ENCODE results near the gene EMID1. TPM values are rescaled to one million over a fixed set of nuclear protein-coding genes. Genes with fewer than 3 reads are reported as not detected.
"Not testable (repeated sequence)": the region's sequence is repeated elsewhere in the genome, so short reads cannot be mapped to it uniquely, and the experiment has no call there.

The EMID1 gene
- total and polyA plus RNA-seq, 2 experiments from 2014 or later = 11.5 to 15.0 TPM

DNA sequence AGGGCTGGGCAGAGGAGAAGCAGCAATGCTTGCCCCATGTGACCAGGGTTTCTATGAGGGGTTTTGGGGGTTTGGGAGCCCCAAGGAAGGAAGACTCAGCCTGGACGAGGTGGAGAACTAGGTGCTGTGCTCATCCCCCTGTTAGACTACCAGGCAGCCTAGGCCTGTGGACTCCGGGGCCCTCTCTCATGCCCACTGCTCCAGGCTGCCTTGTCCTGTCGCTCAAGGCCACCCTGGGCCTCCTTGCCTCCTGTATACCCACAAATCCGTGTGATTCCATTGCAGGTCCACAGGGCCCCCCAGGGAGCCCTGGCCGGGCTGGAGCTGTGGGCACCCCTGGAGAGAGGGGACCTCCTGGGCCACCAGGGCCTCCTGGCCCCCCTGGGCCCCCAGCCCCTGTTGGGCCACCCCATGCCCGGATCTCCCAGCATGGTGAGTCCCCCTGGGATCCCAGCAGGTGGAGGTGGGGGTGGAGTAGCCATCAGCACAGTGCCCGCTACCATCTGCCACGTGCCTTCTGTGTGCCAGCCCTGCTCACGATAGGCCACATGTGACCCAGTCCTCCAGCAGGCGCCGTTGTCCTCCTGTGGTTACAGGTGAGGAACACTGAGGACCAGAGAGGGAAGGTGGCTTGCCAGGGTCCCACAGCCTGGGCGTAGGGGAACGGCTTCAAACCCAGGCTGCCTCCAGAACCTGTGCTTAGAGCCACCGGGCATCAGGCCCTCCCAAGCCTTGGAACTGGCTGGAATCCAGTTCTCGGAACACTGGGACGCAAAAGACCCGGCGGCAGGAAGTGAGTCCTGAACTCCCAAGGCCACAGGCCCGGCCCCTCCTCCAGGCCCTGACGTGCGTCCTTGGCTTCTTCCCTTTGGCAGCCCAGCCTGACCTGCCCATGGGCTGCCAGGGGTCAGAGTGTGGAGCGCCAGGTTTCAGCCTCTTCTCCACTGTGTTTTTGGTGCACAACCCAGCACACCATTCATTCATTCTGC, 26.6 kb downstream of the EMID1 start:
- Histone ChIP-seq H3K79me2 (no peaks in the 10 kb centered on the region), H3K27ac (no peak overlapping the region)

DNA sequence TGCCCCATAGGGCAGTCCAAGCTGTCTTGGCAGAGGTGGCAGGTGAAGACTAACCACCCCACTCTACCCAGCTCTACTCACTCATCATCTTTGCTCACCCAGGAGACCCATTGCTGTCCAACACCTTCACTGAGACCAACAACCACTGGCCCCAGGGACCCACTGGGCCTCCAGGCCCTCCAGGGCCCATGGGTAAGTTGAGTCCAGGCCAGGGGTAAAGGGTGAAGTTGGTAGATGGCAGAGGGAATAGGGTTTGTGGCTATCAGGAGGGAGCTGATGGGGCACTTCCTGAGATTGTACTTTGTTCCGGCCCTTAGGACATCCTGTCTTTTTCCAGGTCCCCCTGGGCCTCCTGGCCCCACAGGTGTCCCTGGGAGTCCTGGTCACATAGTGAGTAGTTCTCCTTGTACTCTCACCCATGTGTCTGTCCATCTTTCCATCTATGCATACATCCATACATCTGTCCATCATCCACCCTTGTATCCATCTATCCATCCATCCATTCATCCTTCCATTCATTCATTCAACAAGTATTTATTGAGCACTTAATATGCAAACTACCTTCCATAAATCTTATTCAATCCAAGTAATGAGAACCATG, 27.7 kb downstream of the EMID1 start:
- DNase-seq (ENCODE audit: low spot score) = no peak
- Histone ChIP-seq H3K9me2 (replicated peaks; ENCODE audit: insufficient read depth) (no peaks in the 10 kb centered on the region), H3K4me1 (ENCODE audit: insufficient read depth) (no peaks in the 10 kb centered on the region), H4K20me1 (ENCODE audit: insufficient read depth, poor library complexity, severe bottlenecking) (no peaks in the 10 kb centered on the region), H2AFZ (no peak overlapping the region), H3K27me3 (no peaks in the 10 kb centered on the region), H3K79me2 (no peaks in the 10 kb centered on the region), H3K4me3 (no peak overlapping the region), H3K4me2 (no peak overlapping the region), H3K9me3 (ENCODE audit: low read depth) (no peaks in the 10 kb centered on the region), H3K27ac (no peak overlapping the region), H3K36me3 (replicated peaks; ENCODE audit: insufficient read depth, low read depth) (no peaks in the 10 kb centered on the region)
- TF ChIP-seq EZH2phosphoT487 (IDR thresholded peaks at IDR 0.05; ENCODE audit: low read depth, severe bottlenecking, unreplicated experiment) (no peak), EZH2 (IDR thresholded peaks at IDR 0.05; ENCODE audit: borderline replicate concordance) (no peak)
- TF ChIP-seq, protein P1, sequence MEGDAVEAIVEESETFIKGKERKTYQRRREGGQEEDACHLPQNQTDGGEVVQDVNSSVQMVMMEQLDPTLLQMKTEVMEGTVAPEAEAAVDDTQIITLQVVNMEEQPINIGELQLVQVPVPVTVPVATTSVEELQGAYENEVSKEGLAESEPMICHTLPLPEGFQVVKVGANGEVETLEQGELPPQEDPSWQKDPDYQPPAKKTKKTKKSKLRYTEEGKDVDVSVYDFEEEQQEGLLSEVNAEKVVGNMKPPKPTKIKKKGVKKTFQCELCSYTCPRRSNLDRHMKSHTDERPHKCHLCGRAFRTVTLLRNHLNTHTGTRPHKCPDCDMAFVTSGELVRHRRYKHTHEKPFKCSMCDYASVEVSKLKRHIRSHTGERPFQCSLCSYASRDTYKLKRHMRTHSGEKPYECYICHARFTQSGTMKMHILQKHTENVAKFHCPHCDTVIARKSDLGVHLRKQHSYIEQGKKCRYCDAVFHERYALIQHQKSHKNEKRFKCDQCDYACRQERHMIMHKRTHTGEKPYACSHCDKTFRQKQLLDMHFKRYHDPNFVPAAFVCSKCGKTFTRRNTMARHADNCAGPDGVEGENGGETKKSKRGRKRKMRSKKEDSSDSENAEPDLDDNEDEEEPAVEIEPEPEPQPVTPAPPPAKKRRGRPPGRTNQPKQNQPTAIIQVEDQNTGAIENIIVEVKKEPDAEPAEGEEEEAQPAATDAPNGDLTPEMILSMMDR (IDR thresholded peaks at IDR 0.05; ENCODE audit: poor library complexity) = no peak
- 76% methylated on average over 1 of the region's 1 CpG for WGBS (ENCODE audit: low lambda C conversion rate, missing lambda C conversion rate)

More for the DNA sequence above, 26.6 kb downstream of the EMID1 start:
- Histone ChIP-seq H3K9me2 (replicated peaks; ENCODE audit: insufficient read depth) (no peaks in the 10 kb centered on the region), H3K4me2 (no peak overlapping the region), H3K9me3 (ENCODE audit: low read depth) (no peaks in the 10 kb centered on the region), H3K4me1 (ENCODE audit: insufficient read depth) (no peaks in the 10 kb centered on the region), H3K4me3 (no peak overlapping the region), H3K27me3 (no peaks in the 10 kb centered on the region), H3K36me3 (replicated peaks; ENCODE audit: insufficient read depth, low read depth) (no peaks in the 10 kb centered on the region), H4K20me1 (ENCODE audit: insufficient read depth, poor library complexity, severe bottlenecking) (no peaks in the 10 kb centered on the region), H2AFZ (no peak overlapping the region)
- TF ChIP-seq, protein P1 (IDR thresholded peaks at IDR 0.05; ENCODE audit: poor library complexity) = no peak
- no peak for TF ChIP-seq EZH2phosphoT487 (IDR thresholded peaks at IDR 0.05; ENCODE audit: low read depth, severe bottlenecking, unreplicated experiment)
- no peak for TF ChIP-seq EZH2 (IDR thresholded peaks at IDR 0.05; ENCODE audit: borderline replicate concordance)
- WGBS (ENCODE audit: low lambda C conversion rate, missing lambda C conversion rate) = 88% methylated on average over 22 of the region's 22 CpGs
- peak; percentile 3 for DNase-seq (ENCODE audit: low spot score)

DNA sequence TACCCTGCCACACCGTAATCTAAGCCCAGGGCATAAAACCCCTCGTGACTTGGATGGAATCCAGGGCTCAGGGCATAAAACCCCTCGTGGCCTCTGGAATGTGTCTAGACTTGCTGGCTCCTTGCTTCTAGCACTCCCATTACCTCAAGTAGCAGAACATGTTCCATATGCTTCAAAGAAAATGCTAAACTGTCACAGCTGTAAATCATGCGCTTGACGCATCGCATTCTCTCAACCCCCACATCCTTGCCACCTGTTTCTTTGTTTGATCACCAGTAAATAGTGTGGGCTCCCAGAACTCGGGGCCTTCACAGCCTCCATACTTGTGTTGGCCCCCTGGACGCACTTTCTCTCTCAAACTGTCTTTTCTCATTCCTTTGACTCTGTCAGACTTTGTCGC, 34.8 kb downstream of the EMID1 start:
- H3K9me3 ChIP-seq (ENCODE audit: low read depth); H3K79me2 ChIP-seq; H3K27ac ChIP-seq; H3K4me1 ChIP-seq (ENCODE audit: insufficient read depth); H3K36me3 ChIP-seq (replicated peaks; ENCODE audit: insufficient read depth, low read depth); H3K27me3 ChIP-seq; H2AFZ ChIP-seq; DNase-seq (ENCODE audit: low spot score); H3K9me2 ChIP-seq (replicated peaks; ENCODE audit: insufficient read depth); H3K4me3 ChIP-seq; H3K4me2 ChIP-seq; H4K20me1 ChIP-seq (ENCODE audit: insufficient read depth, poor library complexity, severe bottlenecking): not testable (repeated sequence)
- 64% methylated on average over 9 of the region's 9 CpGs for WGBS (ENCODE audit: low lambda C conversion rate, missing lambda C conversion rate)

DNA sequence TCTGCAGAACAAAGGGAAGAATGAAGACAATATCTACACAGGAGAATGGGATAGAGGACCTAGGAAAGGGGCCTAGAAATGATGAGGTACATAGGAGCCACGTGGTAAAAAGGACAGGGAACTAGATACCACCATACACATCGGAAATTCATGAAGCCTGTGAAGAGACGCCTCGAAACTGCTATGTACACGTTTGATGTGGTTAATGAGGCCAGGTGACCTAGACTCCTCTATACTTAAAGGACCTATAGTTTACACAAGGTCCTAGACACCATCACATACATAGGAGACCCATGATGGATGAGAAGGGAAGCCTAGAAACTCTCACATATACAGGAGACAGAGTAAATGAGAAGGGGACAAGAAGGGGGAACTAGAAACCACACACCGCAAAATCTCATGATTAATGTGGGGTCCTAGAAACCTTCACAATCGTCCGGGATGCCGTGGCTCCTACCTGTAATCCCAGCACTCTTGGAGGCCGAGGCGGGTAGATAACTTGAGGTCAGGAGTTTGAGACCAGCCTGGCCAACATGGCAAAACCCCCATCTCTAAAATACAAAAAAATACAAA, 38.3 kb downstream of the EMID1 start:
- H3K4me3 ChIP-seq = no peak overlapping the region
- H3K4me1 ChIP-seq (ENCODE audit: insufficient read depth) = peaks cover 7% of the 10 kb centered on the region
- no peak overlapping the region for H3K27ac ChIP-seq
- H3K27me3 ChIP-seq = no peaks in the 10 kb centered on the region
- H3K4me2 ChIP-seq = no peak overlapping the region
- whole genome bisulfite sequencing (ENCODE audit: low lambda C conversion rate, missing lambda C conversion rate) = 91% methylated on average over 11 of the region's 11 CpGs
- no peaks in the 10 kb centered on the region for H3K79me2 ChIP-seq
- no peaks in the 10 kb centered on the region for H3K36me3 ChIP-seq (replicated peaks; ENCODE audit: insufficient read depth, low read depth)
- no peak for DNase-seq (ENCODE audit: low spot score)
- H2AFZ ChIP-seq = no peak overlapping the region
- TF ChIP-seq EZH2 (IDR thresholded peaks at IDR 0.05; ENCODE audit: borderline replicate concordance) (no peak), EZH2phosphoT487 (IDR thresholded peaks at IDR 0.05; ENCODE audit: low read depth, severe bottlenecking, unreplicated experiment) (no peak)
- TF ChIP-seq, protein P1 (IDR thresholded peaks at IDR 0.05; ENCODE audit: poor library complexity) = no peak
- H3K9me2 ChIP-seq (replicated peaks; ENCODE audit: insufficient read depth) = no peaks in the 10 kb centered on the region
- H3K9me3 ChIP-seq (ENCODE audit: low read depth) = peaks cover 5% of the 10 kb centered on the region
- no peaks in the 10 kb centered on the region for H4K20me1 ChIP-seq (ENCODE audit: insufficient read depth, poor library complexity, severe bottlenecking)

Measured in hepatocyte (in vitro differentiated cells).